HG03108 (cell line): ENCODE measurements around the gene HEMK1.
A peak's percentile ranks its signal among the peaks of the same experiment; 100 is the strongest.

Experiments used
- ATAC-seq: cut with Tn5 transposase; IDR thresholded peaks from one replicate; pipeline ENCODE4 v1.9.1; 2021; ENCODE audit warnings: moderate library complexity; ENCODE audit not compliant: unreplicated experiment

The HEMK1 gene

GRCh38 chr3:50542177-50543034 is 26.9 kb upstream of the HEMK1 start:
- ATAC-seq = no peak

- ATAC-seq = no peak
Observed at GRCh38 chr3:50545781-50546180, 23.5 kb upstream of the HEMK1 start.

GRCh38 chr3:50549226-50549625 is 20.1 kb upstream of the HEMK1 start:
- no peak for ATAC-seq

GRCh38 chr3:50550079-50550736 is 19.1 kb upstream of the HEMK1 start:
- no peak for ATAC-seq

- no peak for ATAC-seq
Observed at GRCh38 chr3:50551054-50551659, 18.2 kb upstream of the HEMK1 start.

- no peak for ATAC-seq
Observed at GRCh38 chr3:50551681-50552435, 17.5 kb upstream of the HEMK1 start.

- no peak for ATAC-seq
Observed at GRCh38 chr3:50552598-50552997, 16.7 kb upstream of the HEMK1 start.

- no peak for ATAC-seq
Observed at GRCh38 chr3:50554553-50554952, 14.8 kb upstream of the HEMK1 start.

- ATAC-seq = no peak
Observed at GRCh38 chr3:50557106-50557505, 12.2 kb upstream of the HEMK1 start.

GRCh38 chr3:50557915-50558314 is 11.4 kb upstream of the HEMK1 start:
- no peak for ATAC-seq

GRCh38 chr3:50559702-50560101 is 9.6 kb upstream of the HEMK1 start:
- ATAC-seq = no peak

GRCh38 chr3:50562861-50563260 is 6.5 kb upstream of the HEMK1 start:
- no peak for ATAC-seq

- ATAC-seq = no peak
Observed at GRCh38 chr3:50563867-50564266, 5.5 kb upstream of the HEMK1 start.

- ATAC-seq = no peak
Observed at GRCh38 chr3:50564321-50564720, 5.0 kb upstream of the HEMK1 start.

- no peak for ATAC-seq
Observed at GRCh38 chr3:50567011-50567385, 2.3 kb upstream of the HEMK1 start.

- peak; percentile 78 for ATAC-seq
Observed at GRCh38 chr3:50567386-50568167, 1.7 kb upstream of the HEMK1 start, which contains the start of gene C3orf18. C3orf18 (minus strand) TSS chr3:50567747; CDS start chr3:50565699, 2,048 bp downstream.

GRCh38 chr3:50570508-50571279 is 1.4 kb downstream of the HEMK1 start:
- ATAC-seq = no peak

GRCh38 chr3:50571486-50571885 is 2.2 kb downstream of the HEMK1 start:
- no peak for ATAC-seq

- ATAC-seq = no peak
Observed at GRCh38 chr3:50572158-50572557, 2.8 kb downstream of the HEMK1 start.
